K562 (cell line): ENCODE results near the gene PCSK6. TPM values are rescaled to one million over a fixed set of nuclear protein-coding genes. Genes with fewer than 3 reads are reported as not detected.

Source experiments
- ARID1B ChIP-seq: fragments of 450-650 bp; IDR thresholded peaks from 2 replicates; pipeline ENCODE4 v1.6.1; 2016; ENCODE audit warnings: antibody characterized with exemption, mild to moderate bottlenecking, inconsistent platforms
- BACH1 ChIP-seq: fragments of 200-800 bp; sonication (Bioruptor generic); IDR thresholded peaks from 2 replicates; pipeline ENCODE4 v1.6.1; 2016; ENCODE audit warnings: missing genetic modification characterization, missing compliant biosample characterization
- CREBBP ChIP-seq: IDR thresholded peaks from one replicate; pipeline ENCODE4 v1.6.1; 2012; ENCODE audit warnings: low read depth, mild to moderate bottlenecking, control low read depth, inconsistent platforms, low read length
- ELF1 ChIP-seq: fragments of 200-800 bp; sonication (Bioruptor generic); IDR thresholded peaks from 2 replicates; pipeline ENCODE4 v1.6.1; 2016; ENCODE audit warnings: missing genetic modification characterization, missing compliant biosample characterization
- EWSR1 ChIP-seq: fragments of 450-650 bp; IDR thresholded peaks from 2 replicates; pipeline ENCODE4 v1.6.1; 2018; ENCODE audit warnings: borderline replicate concordance, mild to moderate bottlenecking, low read depth, moderate library complexity; ENCODE audit not compliant: partially characterized antibody
- KDM4B ChIP-seq, 2 experiments: fragments of 450-650 bp in 1 of 2; sonication (generic) in 1 of 2; IDR thresholded peaks; 2 replicates each; pipeline ENCODE4 v1.6.1; 2016 to 2017; ENCODE audit warnings: borderline replicate concordance in 2 of 2, antibody characterized with exemption in 1 of 2, low read depth in 1 of 2, mild to moderate bottlenecking in 1 of 2
- MNT ChIP-seq, 2 experiments: fragments of 450-650 bp; conservative IDR thresholded peaks; 2 replicates each; pipeline ENCODE4 v1.6.1; 2017; ENCODE audit warnings: mild to moderate bottlenecking in 2 of 2, moderate library complexity in 2 of 2
- NR2C1 ChIP-seq, 2 experiments: fragments of 450-650 bp; IDR thresholded peaks; 2 replicates each; pipeline ENCODE4 v1.6.1; 2017; ENCODE audit warnings: mild to moderate bottlenecking in 2 of 2, antibody characterized with exemption in 1 of 2, inconsistent platforms in 1 of 2, missing compliant biosample characterization in 1 of 2, missing genetic modification characterization in 1 of 2
- PHB ChIP-seq: fragments of 250-450 bp; sonication (Bioruptor Pico); IDR thresholded peaks from 2 replicates; pipeline ENCODE4 v1.5.0; 2021
- SLC30A9 ChIP-seq: fragments of 250-450 bp; sonication (Bioruptor Pico); IDR thresholded peaks from 2 replicates; pipeline ENCODE4 v1.8.0; 2022; ENCODE audit warnings: mild to moderate bottlenecking, moderate library complexity
- SMAD2 ChIP-seq: fragments of 150-350 bp; IDR thresholded peaks from 2 replicates; pipeline ENCODE4 v1.6.1; 2014; ENCODE audit warnings: low read depth, mild to moderate bottlenecking, low read length
- TFAM ChIP-seq: fragments of 250-450 bp; sonication (Bioruptor Pico); conservative IDR thresholded peaks from 2 replicates; pipeline ENCODE4 v1.5.0; 2021; ENCODE audit warnings: mild to moderate bottlenecking, moderate library complexity
- TFAP4 ChIP-seq: sonication (generic); formaldehyde crosslinking; IDR thresholded peaks from 2 replicates; pipeline ENCODE4 v1.8.0; 2022; ENCODE audit warnings: missing genetic modification reagents, mild to moderate bottlenecking, moderate library complexity, borderline replicate concordance
- ZBTB40 ChIP-seq, 2 experiments: fragments of 450-650 bp in 1 of 2; sonication (generic) in 1 of 2; formaldehyde crosslinking in 1 of 2; IDR thresholded peaks; 2 replicates each; pipeline versions ENCODE4 v1.7.1 to v1.9.0; 2016 to 2022; ENCODE audit warnings: inconsistent platforms in 1 of 2, mild to moderate bottlenecking in 1 of 2, missing genetic modification reagents in 1 of 2
- ZNF3 ChIP-seq: fragments of 250-450 bp; sonication (Bioruptor Pico); IDR thresholded peaks from 2 replicates; pipeline ENCODE4 v1.5.0; 2021; ENCODE audit warnings: mild to moderate bottlenecking, moderate library complexity
- ZNF561 ChIP-seq: fragments of 450-650 bp; formaldehyde crosslinking; conservative IDR thresholded peaks from 2 replicates; pipeline ENCODE4 v1.4.0; 2020; ENCODE audit warnings: mild to moderate bottlenecking, moderate library complexity
- polyA plus RNA-seq, 8 experiments: library from polyadenylated mRNA; depleted of rRNA in 4 of 8; stranded (reverse) in 5 of 8; unstranded in 3 of 8; fragments of >200 nt; fragmentation: Nextera tagmentation in 2 of 8; fragmentation: Illumina TruSeq in 1 of 8; extraction: Ambion mirVana in 2 of 8; extraction: Trizol in 1 of 8; gene quantifications; 2 replicates each; pipeline versions ENCODE4 v1.2.1 to v1.2.3, GENCODE V29; 2011 to 2014; ENCODE audit warnings: inconsistent platforms in 1 of 8, missing spikeins in 1 of 8
- total RNA-seq, 7 experiments: library from RNA; depleted of rRNA in 6 of 7; stranded (reverse); fragments of >200 nt in 6 of 7; fragmentation: Illumina TruSeq in 2 of 7; extraction: Trizol in 2 of 7; gene quantifications; 2 replicates each; pipeline versions ENCODE4 v1.2.1 to v1.2.3, GENCODE V29; 2011 to 2021; ENCODE audit warnings: low replicate concordance in 1 of 7

Gene PCSK6
- total and polyA plus RNA-seq, 9 of the 15 experiments (the other 6 are each of a cell fraction or from before 2014, with no cell fraction given): 2.2 to 32.6 (median 14.5) TPM

- TF ChIP-seq TFAP4 (CRISPR knock-in tag) (peak; percentile 55), ZNF561 (CRISPR knock-in tag) (no peak), SLC30A9 (CRISPR knock-in tag) (no peak), NR2C1 (IDR thresholded peaks at IDR 0.05) (no peak), NR2C1 (tag; IDR thresholded peaks at IDR 0.05) (no peak), PHB (CRISPR knock-in tag) (no peak), EWSR1 (no peak), BACH1 (tag) (peak; percentile 82), ARID1B (peak; percentile 69), CREBBP (no peak), ZBTB40 (IDR thresholded peaks at IDR 0.05) (no peak), ZBTB40 (CRISPR knock-in tag; IDR thresholded peaks at IDR 0.05) (no peak), KDM4B (IDR thresholded peaks at IDR 0.05; ENCODE audit: borderline replicate concordance in 2 of 2, low read depth in 1 of 2) (no peak), ZNF3 (CRISPR knock-in tag) (no peak), MNT (conservative IDR thresholded peaks at IDR 0.05) (peak in 1 of 2 experiments; percentile 19; a peak in 2 of 4 replicates), ELF1 (tag) (no peak), SMAD2 (no peak), TFAM (CRISPR knock-in tag) (no peak)
These were observed 34.0 kb downstream of the PCSK6 start (continued) for GRCh38 chr15:101455291-101456025.
